Glutamatergic neuron (in vitro differentiated cells): Measurements from ENCODE around the gene SLC19A3. TPM values are rescaled to one million over a fixed set of nuclear protein-coding genes. Genes with fewer than 3 reads are reported as not detected.
"Not testable (repeated sequence)": the region's sequence is repeated elsewhere in the genome, so short reads cannot be mapped to it uniquely, and the experiment has no call there.

Source experiments
- DNase-seq: peaks from one replicate; pipeline ENCODE4 v3.0.0; 2022
- H3K27ac Mint-ChIP-seq: one replicate; pipeline ENCODE4 v1.8.0; 2020; ENCODE audit warnings: mild to moderate bottlenecking, mixed read lengths, inconsistent platforms; ENCODE audit not compliant: unreplicated experiment
- H3K27me3 Mint-ChIP-seq: one replicate; pipeline ENCODE4 v1.8.0; 2020; ENCODE audit warnings: mild to moderate bottlenecking, moderate library complexity, mixed read lengths, inconsistent platforms; ENCODE audit not compliant: unreplicated experiment
- H3K36me3 Mint-ChIP-seq: one replicate; pipeline ENCODE4 v1.8.0; 2020; ENCODE audit warnings: mild to moderate bottlenecking, mixed read lengths, inconsistent platforms; ENCODE audit not compliant: unreplicated experiment
- H3K4me1 Mint-ChIP-seq: one replicate; pipeline ENCODE4 v1.8.0; 2020; ENCODE audit warnings: mild to moderate bottlenecking, low read depth, mixed read lengths, inconsistent platforms; ENCODE audit not compliant: unreplicated experiment
- H3K4me3 Mint-ChIP-seq: one replicate; pipeline ENCODE4 v1.8.0; 2020; ENCODE audit warnings: mild to moderate bottlenecking, mixed read lengths, inconsistent platforms; ENCODE audit not compliant: unreplicated experiment
- H3K9me3 Mint-ChIP-seq: one replicate; pipeline ENCODE4 v1.8.0; 2020; ENCODE audit warnings: mild to moderate bottlenecking, moderate library complexity, mixed read lengths, inconsistent platforms; ENCODE audit not compliant: unreplicated experiment
- total RNA-seq: library from RNA; stranded (reverse); fragmentation: NEBNext Ultra II Directional; extraction: Animal tissue kit (Norgen Biotek cat#: 25700); gene quantifications from one replicate; pipeline ENCODE4 v1.2.1, GENCODE V29; 2021; ENCODE audit not compliant: unreplicated experiment
- TF ChIP-seq, protein P1 (sequence below): fragments of 200-600 bp; sonication (generic); IDR thresholded peaks from one replicate; pipeline ENCODE4 v1.5.0; 2021; ENCODE audit not compliant: partially characterized antibody, unreplicated experiment

The SLC19A3 gene
- total RNA-seq, 1 donor from 2014 or later: 1.7 TPM

DNA sequence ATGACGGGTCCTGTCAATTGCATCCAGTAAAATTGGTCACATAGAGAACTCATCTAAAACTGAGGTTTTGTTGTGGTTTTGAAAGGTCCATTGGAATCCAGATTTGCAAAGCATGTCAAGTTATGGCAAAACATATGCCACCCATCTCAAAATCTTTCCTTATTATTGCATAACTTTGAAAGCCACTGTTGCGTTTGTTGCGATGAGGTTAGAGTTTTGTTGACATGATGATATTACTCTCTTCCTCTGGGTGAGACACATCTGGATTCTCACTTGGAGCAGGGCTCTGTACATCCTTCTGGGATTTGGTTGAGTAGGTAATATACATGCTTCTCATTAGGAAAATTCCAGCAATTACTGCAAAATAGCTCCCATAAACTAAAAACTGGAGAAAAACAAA, 30.6 kb downstream of the SLC19A3 start:
- Mint-ChIP-seq H3K4me1 (peaks cover 5% of the 10 kb centered on the region), H3K36me3 (no peaks in the 10 kb centered on the region), H3K4me3 (no peak overlapping the region), H3K27me3 (no peaks in the 10 kb centered on the region), H3K9me3 (no peaks in the 10 kb centered on the region), H3K27ac (no peak overlapping the region)
- TF ChIP-seq, protein P1, sequence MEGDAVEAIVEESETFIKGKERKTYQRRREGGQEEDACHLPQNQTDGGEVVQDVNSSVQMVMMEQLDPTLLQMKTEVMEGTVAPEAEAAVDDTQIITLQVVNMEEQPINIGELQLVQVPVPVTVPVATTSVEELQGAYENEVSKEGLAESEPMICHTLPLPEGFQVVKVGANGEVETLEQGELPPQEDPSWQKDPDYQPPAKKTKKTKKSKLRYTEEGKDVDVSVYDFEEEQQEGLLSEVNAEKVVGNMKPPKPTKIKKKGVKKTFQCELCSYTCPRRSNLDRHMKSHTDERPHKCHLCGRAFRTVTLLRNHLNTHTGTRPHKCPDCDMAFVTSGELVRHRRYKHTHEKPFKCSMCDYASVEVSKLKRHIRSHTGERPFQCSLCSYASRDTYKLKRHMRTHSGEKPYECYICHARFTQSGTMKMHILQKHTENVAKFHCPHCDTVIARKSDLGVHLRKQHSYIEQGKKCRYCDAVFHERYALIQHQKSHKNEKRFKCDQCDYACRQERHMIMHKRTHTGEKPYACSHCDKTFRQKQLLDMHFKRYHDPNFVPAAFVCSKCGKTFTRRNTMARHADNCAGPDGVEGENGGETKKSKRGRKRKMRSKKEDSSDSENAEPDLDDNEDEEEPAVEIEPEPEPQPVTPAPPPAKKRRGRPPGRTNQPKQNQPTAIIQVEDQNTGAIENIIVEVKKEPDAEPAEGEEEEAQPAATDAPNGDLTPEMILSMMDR: no peak
- DNase-seq: no peak

DNA sequence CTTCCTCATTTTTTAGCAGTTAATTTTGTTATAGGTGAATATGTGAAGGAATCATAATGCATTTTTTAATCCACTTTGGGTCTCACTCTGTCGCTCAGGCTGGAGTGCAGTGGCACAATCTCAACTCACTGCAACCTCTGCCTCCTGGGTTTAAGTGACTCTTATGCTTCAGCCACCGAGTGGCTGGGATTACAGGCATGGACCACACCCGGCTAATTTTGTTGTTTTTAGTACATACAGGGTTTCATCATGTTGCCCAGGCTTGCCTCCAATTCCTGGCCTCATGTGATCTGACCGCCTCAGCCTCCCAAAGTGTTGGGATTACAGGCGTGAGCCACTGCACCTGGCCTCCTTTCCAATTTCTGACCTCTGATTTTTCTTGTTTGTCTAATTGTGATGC, 33.6 kb downstream of the SLC19A3 start:
- no peaks in the 10 kb centered on the region for H3K9me3 Mint-ChIP-seq
- H3K27me3 Mint-ChIP-seq: no peaks in the 10 kb centered on the region
- H3K36me3 Mint-ChIP-seq: no peaks in the 10 kb centered on the region
- TF ChIP-seq, protein P1: no peak
- H3K4me1 Mint-ChIP-seq: peaks cover 5% of the 10 kb centered on the region
- H3K27ac Mint-ChIP-seq: no peak overlapping the region
- DNase-seq: no peak
- H3K4me3 Mint-ChIP-seq: no peak overlapping the region

DNA sequence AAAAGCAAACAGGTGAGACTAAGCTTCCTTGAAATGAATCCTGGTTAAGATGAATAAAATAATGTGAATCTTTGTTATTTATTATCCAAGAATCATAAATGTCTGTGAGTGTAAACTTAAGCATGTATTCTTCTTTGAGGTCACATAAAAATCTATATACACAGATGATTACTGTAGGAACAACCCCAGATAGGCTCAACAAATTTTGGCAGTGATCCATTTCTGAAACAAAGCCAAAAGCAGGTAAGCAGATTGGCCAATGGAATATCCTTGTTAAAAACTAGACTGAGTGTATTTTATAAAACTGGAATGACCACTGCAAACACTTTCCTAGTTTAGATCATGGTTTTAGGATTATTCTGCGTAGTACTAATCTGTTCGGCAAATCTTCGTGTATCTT, 39.9 kb downstream of the SLC19A3 start:
- Mint-ChIP-seq H3K36me3 (no peaks in the 10 kb centered on the region), H3K27me3 (no peaks in the 10 kb centered on the region), H3K4me1 (no peaks in the 10 kb centered on the region), H3K9me3 (no peaks in the 10 kb centered on the region), H3K27ac (no peak overlapping the region), H3K4me3 (no peak overlapping the region)
- DNase-seq: no peak
- TF ChIP-seq, protein P1: no peak

DNA sequence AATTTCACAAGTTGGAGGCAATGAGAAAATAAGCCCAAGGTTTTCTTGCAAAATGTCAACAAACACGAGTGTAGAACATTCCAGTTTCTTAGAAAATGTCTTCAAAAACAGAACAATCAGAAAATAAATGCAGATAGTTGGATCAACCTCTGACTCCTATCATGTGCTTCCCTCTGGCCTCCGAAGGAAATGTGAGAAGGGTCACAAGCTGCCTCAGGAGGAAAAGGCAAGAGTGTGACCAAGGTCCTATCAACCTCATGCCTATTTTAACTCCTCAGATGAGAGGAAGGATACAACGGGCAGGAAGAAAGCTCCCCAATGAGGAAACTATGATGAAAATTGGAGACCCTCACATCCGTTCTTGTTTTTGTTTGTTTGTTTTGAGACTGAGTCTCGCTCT, 43.3 kb downstream of the SLC19A3 start:
- no peak overlapping the region for H3K4me3 Mint-ChIP-seq
- H3K4me1 Mint-ChIP-seq: no peaks in the 10 kb centered on the region
- H3K27ac Mint-ChIP-seq: no peak overlapping the region
- no peaks in the 10 kb centered on the region for H3K27me3 Mint-ChIP-seq
- no peak for DNase-seq
- TF ChIP-seq, protein P1: no peak
- no peaks in the 10 kb centered on the region for H3K9me3 Mint-ChIP-seq
- H3K36me3 Mint-ChIP-seq: no peaks in the 10 kb centered on the region

DNA sequence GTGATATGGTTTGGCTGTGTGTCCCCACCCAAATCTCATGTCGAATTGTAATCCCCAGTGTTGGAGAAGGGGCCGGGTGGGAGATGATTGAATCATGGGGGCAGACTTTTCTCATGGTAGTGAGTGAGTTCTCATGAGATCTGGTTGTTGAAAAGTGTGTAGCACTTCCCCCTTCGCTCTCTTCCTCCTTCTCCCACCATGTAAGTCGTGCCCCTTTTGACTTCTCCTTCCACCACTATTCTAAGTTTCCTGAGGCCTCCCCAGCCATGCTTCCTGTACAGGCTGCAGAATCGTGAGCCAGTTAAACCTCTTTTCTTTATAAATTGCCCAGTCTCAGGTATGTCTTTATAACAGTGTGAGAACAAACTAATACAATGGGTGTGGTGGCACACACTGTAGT, 44.2 kb downstream of the SLC19A3 start:
- H3K36me3 Mint-ChIP-seq, H3K4me1 Mint-ChIP-seq, H3K9me3 Mint-ChIP-seq, H3K27me3 Mint-ChIP-seq, H3K27ac Mint-ChIP-seq, DNase-seq, H3K4me3 Mint-ChIP-seq: not testable (repeated sequence)
